Measurements from ENCODE around the gene NLGN3. TPM values are rescaled to one million over a fixed set of nuclear protein-coding genes. Genes with fewer than 3 reads are reported as not detected.
A peak's percentile ranks its signal among the peaks of the same experiment; 100 is the strongest.

The NLGN3 gene
- polyA plus RNA-seq, 3 donors from 2014 or later = 0.07 to 0.08 TPM; not detected in 1

- Mint-ChIP-seq H3K36me3 (peaks cover 11 to 27% (median 24%) of the 10 kb centered on the region in 3 donors), H3K27me3 (ENCODE audit: low read depth in 3 of 3) (peaks cover 3 to 12% (median 3%) of the 10 kb centered on the region in 3 donors), H3K9me3 (no peaks in the 10 kb centered on the region), H3K4me3 (no peak overlapping the region), H3K27ac (peak overlapping the region in 2 of 6 donors; percentile 12 to 14), H3K4me1 (peaks cover 9 to 14% of the 10 kb centered on the region in 2 donors)
- no peak for DNase-seq
Observed at GRCh38 chrX:71131510-71131909, 13.1 kb upstream of the NLGN3 start.

DNA sequence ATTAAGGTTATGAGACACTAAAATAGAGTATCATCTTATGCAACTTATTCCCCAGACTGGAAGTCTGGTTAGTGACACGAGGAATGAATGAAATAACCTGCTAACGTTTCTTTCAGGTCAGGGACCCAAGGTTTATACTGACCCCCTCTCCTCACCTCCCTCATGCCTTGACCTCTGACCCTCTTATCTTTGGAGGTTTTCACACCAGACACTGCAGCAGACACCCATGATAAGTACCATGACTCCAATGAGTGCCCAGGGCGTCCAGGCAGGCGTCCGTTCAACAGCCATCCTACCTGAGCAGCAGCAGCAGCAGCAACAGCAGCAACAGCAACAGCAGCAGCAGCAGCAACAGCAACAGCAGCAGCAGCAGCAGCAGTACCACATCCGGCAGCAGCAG, 4.2 kb upstream of the NLGN3 start:
- Mint-ChIP-seq H3K27me3 (ENCODE audit: low read depth in 3 of 3) (peaks cover 4 to 11% (median 4%) of the 10 kb centered on the region in 3 donors), H3K4me3 (no peak overlapping the region), H3K4me1 (peaks cover 0 to 6% of the 10 kb centered on the region in 2 donors), H3K27ac (peak overlapping the region in 1 of 6 donors; percentile 23), H3K36me3 (peaks cover 6 to 21% (median 7%) of the 10 kb centered on the region in 3 donors), H3K9me3 (no peaks in the 10 kb centered on the region)
- no peak for DNase-seq

- H3K4me3 Mint-ChIP-seq = no peak overlapping the region
- peaks cover 0 to 13% (median 6%) of the 10 kb centered on the region in 3 donors for H3K36me3 Mint-ChIP-seq
- H3K4me1 Mint-ChIP-seq = peaks cover 12 to 16% of the 10 kb centered on the region in 2 donors
- DNase-seq = no peak
- no peak overlapping the region for H3K27ac Mint-ChIP-seq
- H3K27me3 Mint-ChIP-seq (ENCODE audit: low read depth in 3 of 3) = peaks cover 4 to 14% (median 7%) of the 10 kb centered on the region in 3 donors
- no peaks in the 10 kb centered on the region for H3K9me3 Mint-ChIP-seq
Observed at GRCh38 chrX:71143508-71143907, 1.1 kb upstream of the NLGN3 start.

- H3K36me3 Mint-ChIP-seq = no peaks in the 10 kb centered on the region
- peak overlapping the region in 1 of 6 donors; percentile 21 for H3K27ac Mint-ChIP-seq
- no peak for DNase-seq
- peaks cover 12 to 16% of the 10 kb centered on the region in 2 donors for H3K4me1 Mint-ChIP-seq
- H3K4me3 Mint-ChIP-seq = no peak overlapping the region
- peaks cover 0 to 21% (median 6%) of the 10 kb centered on the region in 3 donors for H3K27me3 Mint-ChIP-seq (ENCODE audit: low read depth in 3 of 3)
- H3K9me3 Mint-ChIP-seq = no peaks in the 10 kb centered on the region
Observed at GRCh38 chrX:71147496-71148277, 3.0 kb downstream of the NLGN3 start.

GRCh38 chrX:71148278-71148663, 3.6 kb downstream of the NLGN3 start:
- Mint-ChIP-seq H3K27ac (no peak overlapping the region), H3K4me3 (no peak overlapping the region)

DNA sequence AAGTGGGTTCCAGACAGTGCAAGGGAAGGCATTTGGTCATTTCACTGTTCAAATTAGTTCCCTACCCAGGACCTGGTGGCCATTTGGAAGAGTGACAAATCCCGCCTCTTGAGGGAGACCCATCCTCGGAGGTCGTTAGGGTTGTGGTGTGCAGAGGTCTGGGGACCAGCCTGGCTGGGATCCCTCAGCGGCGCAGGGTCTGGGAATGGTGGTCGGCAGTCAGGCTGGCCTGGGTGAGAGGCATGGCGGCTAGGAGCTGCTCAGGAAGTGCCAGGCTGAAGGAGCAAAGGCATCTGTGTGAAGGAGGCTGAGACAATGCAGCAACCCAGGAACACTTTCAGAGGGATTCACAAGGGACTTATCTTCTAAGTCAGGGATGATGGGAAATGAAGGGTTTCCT, 6.7 kb downstream of the NLGN3 start:
- peaks cover under 1 to 4% of the 10 kb centered on the region in 2 donors for H3K4me1 Mint-ChIP-seq
- H3K9me3 Mint-ChIP-seq = no peaks in the 10 kb centered on the region
- H3K27me3 Mint-ChIP-seq (ENCODE audit: low read depth in 3 of 3) = peaks cover 0 to 9% (median 3%) of the 10 kb centered on the region in 3 donors
- H3K27ac Mint-ChIP-seq = no peak overlapping the region
- H3K4me3 Mint-ChIP-seq = no peak overlapping the region
- no peaks in the 10 kb centered on the region for H3K36me3 Mint-ChIP-seq
- DNase-seq = no peak

More at GRCh38 chrX:71148278-71148663, 3.6 kb downstream of the NLGN3 start:
- peaks cover 0 to 19% (median 7%) of the 10 kb centered on the region in 3 donors for H3K27me3 Mint-ChIP-seq (ENCODE audit: low read depth in 3 of 3)
- no peaks in the 10 kb centered on the region for H3K36me3 Mint-ChIP-seq
- H3K9me3 Mint-ChIP-seq = no peaks in the 10 kb centered on the region
- peaks cover 12 to 16% of the 10 kb centered on the region in 2 donors for H3K4me1 Mint-ChIP-seq
- no peak for DNase-seq

GRCh38 chrX:71154196-71154595, 9.6 kb downstream of the NLGN3 start:
- Mint-ChIP-seq H3K36me3 (no peaks in the 10 kb centered on the region), H3K27ac (no peak overlapping the region), H3K4me3 (no peak overlapping the region), H3K9me3 (no peaks in the 10 kb centered on the region), H3K4me1 (no peaks in the 10 kb centered on the region), H3K27me3 (ENCODE audit: low read depth in 3 of 3) (peaks cover 2 to 9% (median 2%) of the 10 kb centered on the region in 3 donors)
- no peak for DNase-seq

GRCh38 chrX:71154641-71155040, 10.0 kb downstream of the NLGN3 start:
- H3K27ac Mint-ChIP-seq = no peak overlapping the region
- peaks cover 2 to 13% (median 2%) of the 10 kb centered on the region in 3 donors for H3K27me3 Mint-ChIP-seq (ENCODE audit: low read depth in 3 of 3)
- no peak for DNase-seq
- H3K36me3 Mint-ChIP-seq = no peaks in the 10 kb centered on the region
- no peaks in the 10 kb centered on the region for H3K9me3 Mint-ChIP-seq
- H3K4me3 Mint-ChIP-seq = no peak overlapping the region
- no peaks in the 10 kb centered on the region for H3K4me1 Mint-ChIP-seq

DNA sequence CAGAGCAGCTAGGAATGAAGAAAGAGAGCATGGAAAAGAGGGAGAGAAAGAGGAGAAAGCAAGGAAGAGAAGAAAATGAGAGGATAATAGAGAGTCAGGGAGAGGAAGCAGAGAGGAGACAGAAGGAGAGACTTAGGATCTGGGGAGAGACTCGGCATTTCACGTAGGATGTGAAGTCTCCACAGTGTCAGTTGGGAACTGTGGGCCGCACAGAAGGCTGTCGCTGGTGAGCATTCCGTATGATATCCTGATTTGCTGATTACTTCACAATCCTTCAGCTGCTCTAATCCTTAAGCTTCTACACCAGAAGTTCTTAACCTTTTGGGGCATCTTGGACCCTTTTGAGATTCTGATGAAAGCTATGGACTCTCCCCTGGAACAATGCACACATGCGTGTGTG, 14.0 kb downstream of the NLGN3 start:
- Mint-ChIP-seq H3K27me3 (ENCODE audit: low read depth in 3 of 3) (peaks cover 0 to 10% (median 2%) of the 10 kb centered on the region in 3 donors), H3K4me3 (no peak overlapping the region), H3K9me3 (no peaks in the 10 kb centered on the region), H3K4me1 (no peaks in the 10 kb centered on the region), H3K27ac (no peak overlapping the region), H3K36me3 (no peaks in the 10 kb centered on the region)
- DNase-seq = no peak

DNA sequence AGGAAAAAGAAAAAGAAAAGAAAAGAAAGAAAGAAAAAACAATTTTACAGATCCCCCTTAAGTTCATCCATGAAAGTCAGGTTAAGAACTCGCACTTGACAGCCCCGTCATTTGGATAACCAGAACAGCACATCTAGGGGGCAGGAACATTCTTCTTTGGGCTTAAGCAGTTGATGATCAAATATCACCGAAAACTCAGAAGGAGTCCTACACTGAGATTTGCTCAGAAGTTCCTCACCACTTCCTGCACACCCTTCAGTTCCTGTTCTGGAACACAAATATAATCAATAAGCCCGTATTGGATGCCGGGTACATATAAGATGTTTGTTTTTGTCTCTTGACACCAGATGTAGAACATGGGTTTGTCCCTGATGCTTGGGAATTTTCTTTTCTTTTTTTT, 14.7 kb downstream of the NLGN3 start:
- H3K27ac Mint-ChIP-seq = no peak overlapping the region
- no peaks in the 10 kb centered on the region for H3K4me1 Mint-ChIP-seq
- DNase-seq = no peak
- H3K9me3 Mint-ChIP-seq = no peaks in the 10 kb centered on the region
- peaks cover 0 to 10% (median 3%) of the 10 kb centered on the region in 3 donors for H3K27me3 Mint-ChIP-seq (ENCODE audit: low read depth in 3 of 3)
- H3K36me3 Mint-ChIP-seq = peaks cover 0 to 3% (median 0%) of the 10 kb centered on the region in 3 donors
- H3K4me3 Mint-ChIP-seq = no peak overlapping the region

- H3K4me3 Mint-ChIP-seq = no peak overlapping the region
- H3K27ac Mint-ChIP-seq = no peak overlapping the region
- H3K9me3 Mint-ChIP-seq = no peaks in the 10 kb centered on the region
- H3K27me3 Mint-ChIP-seq (ENCODE audit: low read depth in 3 of 3) = peaks cover 0 to 10% (median 4%) of the 10 kb centered on the region in 3 donors
- no peaks in the 10 kb centered on the region for H3K4me1 Mint-ChIP-seq
- H3K36me3 Mint-ChIP-seq = peaks cover 0 to 3% (median 0%) of the 10 kb centered on the region in 3 donors
- no peak for DNase-seq
Observed at GRCh38 chrX:71160475-71160874, 15.8 kb downstream of the NLGN3 start.

GRCh38 chrX:71162981-71163380, 18.3 kb downstream of the NLGN3 start:
- Mint-ChIP-seq H3K9me3 (no peaks in the 10 kb centered on the region), H3K36me3 (peaks cover 0 to 3% (median 0%) of the 10 kb centered on the region in 3 donors), H3K4me1 (no peaks in the 10 kb centered on the region), H3K4me3 (no peak overlapping the region), H3K27me3 (ENCODE audit: low read depth in 3 of 3) (peaks cover 1 to 10% (median 4%) of the 10 kb centered on the region in 3 donors), H3K27ac (no peak overlapping the region)
- no peak for DNase-seq

GRCh38 chrX:71164071-71164470, 19.4 kb downstream of the NLGN3 start:
- Mint-ChIP-seq H3K27me3 (ENCODE audit: low read depth in 3 of 3) (peaks cover 1 to 8% (median 2%) of the 10 kb centered on the region in 3 donors), H3K9me3 (no peaks in the 10 kb centered on the region), H3K36me3 (peaks cover 0 to 3% (median 0%) of the 10 kb centered on the region in 3 donors), H3K4me1 (no peaks in the 10 kb centered on the region), H3K27ac (no peak overlapping the region), H3K4me3 (no peak overlapping the region)
- no peak for DNase-seq

GRCh38 chrX:71166461-71166860, 21.8 kb downstream of the NLGN3 start:
- DNase-seq = no peak
- Mint-ChIP-seq H3K4me3 (no peak overlapping the region), H3K9me3 (no peaks in the 10 kb centered on the region), H3K4me1 (no peaks in the 10 kb centered on the region), H3K27ac (no peak overlapping the region), H3K27me3 (ENCODE audit: low read depth in 3 of 3) (peaks cover 1 to 5% (median 4%) of the 10 kb centered on the region in 3 donors), H3K36me3 (peaks cover 0 to 3% (median 0%) of the 10 kb centered on the region in 3 donors)

Measured in immature natural killer cell (primary cell).